Activated T-cell treated with anti-CD3 and anti-CD28 coated beads, Interleukin-2, amount 50 U/mL, for 72 hours (primary cell): Measurements from ENCODE around the gene RYR1. TPM values are rescaled to one million over a fixed set of nuclear protein-coding genes. Genes with fewer than 3 reads are reported as not detected.
"Not testable (repeated sequence)": the region's sequence is repeated elsewhere in the genome, so short reads cannot be mapped to it uniquely, and the experiment has no call there.

Experiments used
- ATAC-seq, 2 donors: fragments of 150-1000 bp; cut with Tn5 transposase; replicated peaks in 1 of 2; 2 replicates each; pipeline ENCODE4 v1.10.0; 2021; ENCODE audit warnings: moderate library complexity in 2 of 2, mild to moderate bottlenecking in 1 of 2
- DNase-seq, 2 donors: peaks; one replicate each; pipeline ENCODE4 v3.0.0; 2021 to 2022; ENCODE audit warnings: mixed read lengths in 1 of 2
- H3K27ac Mint-ChIP-seq: one replicate; pipeline ENCODE4 v1.8.0; 2022; ENCODE audit warnings: mild to moderate bottlenecking, moderate library complexity, mixed read lengths
- H3K27me3 Mint-ChIP-seq: one replicate; pipeline ENCODE4 v1.8.0; 2022; ENCODE audit warnings: low read depth, mixed read lengths
- H3K36me3 Mint-ChIP-seq, 2 donors: one replicate each; pipeline ENCODE4 v1.8.0; 2022; ENCODE audit warnings: mixed read lengths in 2 of 2, mild to moderate bottlenecking in 1 of 2; ENCODE audit not compliant: insufficient read depth in 2 of 2
- H3K4me1 Mint-ChIP-seq: one replicate; pipeline ENCODE4 v1.8.0; 2022; ENCODE audit warnings: low read depth, mixed read lengths
- H3K4me3 Mint-ChIP-seq, 2 donors: one replicate each; pipeline ENCODE4 v1.8.0; 2022; ENCODE audit warnings: mild to moderate bottlenecking in 2 of 2, mixed read lengths in 2 of 2, moderate library complexity in 2 of 2
- H3K9me3 Mint-ChIP-seq, 2 donors: one replicate each; pipeline ENCODE4 v1.8.0; 2022; ENCODE audit warnings: mixed read lengths in 2 of 2
- total RNA-seq, 2 donors: library from RNA; stranded (reverse); gene quantifications; one replicate each; pipeline ENCODE4 v1.2.3, GENCODE V29; 2022

The RYR1 gene
- total RNA-seq, 2 donors from 2014 or later = 3.3 to 5.3 TPM

DNA sequence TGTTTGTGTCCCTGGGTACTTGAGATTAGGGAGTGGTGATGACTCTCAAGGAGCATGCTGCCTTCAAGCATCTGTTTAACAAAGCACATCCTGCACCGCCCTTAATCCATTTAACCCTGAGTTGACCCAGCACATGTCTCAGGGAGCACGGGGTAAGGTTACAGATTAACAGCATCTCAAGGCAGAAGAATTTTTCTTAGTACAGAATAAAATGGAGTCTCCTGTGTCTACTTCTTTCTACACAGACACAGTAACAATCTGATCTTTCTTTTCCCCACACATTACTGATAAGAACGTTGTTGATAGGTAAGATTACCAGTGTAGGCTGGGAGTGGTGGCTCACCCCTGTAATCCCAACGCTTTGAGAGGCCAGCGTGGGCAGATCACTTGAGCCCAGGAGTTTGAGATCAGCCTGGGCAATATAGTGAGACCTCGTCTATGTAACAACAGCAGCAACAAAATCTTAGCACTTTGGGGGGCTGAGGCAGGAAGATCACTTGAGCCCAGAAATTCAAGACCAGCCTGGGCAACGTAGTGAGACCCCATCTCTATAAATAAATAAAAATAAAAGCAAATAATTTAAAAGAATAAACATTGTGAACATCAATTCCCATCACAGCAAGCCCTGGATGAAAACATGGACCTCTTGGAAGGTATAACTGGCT lies 198.5 kb downstream of the RYR1 start:
- not testable (repeated sequence) for H3K9me3 Mint-ChIP-seq, H3K4me3 Mint-ChIP-seq, H3K27ac Mint-ChIP-seq, H3K27me3 Mint-ChIP-seq, ATAC-seq, DNase-seq
- Mint-ChIP-seq H3K4me1 (peaks cover 22% of the 10 kb centered on the region), H3K36me3 (peaks cover 15 to 23% of the 10 kb centered on the region in 2 donors)

DNA sequence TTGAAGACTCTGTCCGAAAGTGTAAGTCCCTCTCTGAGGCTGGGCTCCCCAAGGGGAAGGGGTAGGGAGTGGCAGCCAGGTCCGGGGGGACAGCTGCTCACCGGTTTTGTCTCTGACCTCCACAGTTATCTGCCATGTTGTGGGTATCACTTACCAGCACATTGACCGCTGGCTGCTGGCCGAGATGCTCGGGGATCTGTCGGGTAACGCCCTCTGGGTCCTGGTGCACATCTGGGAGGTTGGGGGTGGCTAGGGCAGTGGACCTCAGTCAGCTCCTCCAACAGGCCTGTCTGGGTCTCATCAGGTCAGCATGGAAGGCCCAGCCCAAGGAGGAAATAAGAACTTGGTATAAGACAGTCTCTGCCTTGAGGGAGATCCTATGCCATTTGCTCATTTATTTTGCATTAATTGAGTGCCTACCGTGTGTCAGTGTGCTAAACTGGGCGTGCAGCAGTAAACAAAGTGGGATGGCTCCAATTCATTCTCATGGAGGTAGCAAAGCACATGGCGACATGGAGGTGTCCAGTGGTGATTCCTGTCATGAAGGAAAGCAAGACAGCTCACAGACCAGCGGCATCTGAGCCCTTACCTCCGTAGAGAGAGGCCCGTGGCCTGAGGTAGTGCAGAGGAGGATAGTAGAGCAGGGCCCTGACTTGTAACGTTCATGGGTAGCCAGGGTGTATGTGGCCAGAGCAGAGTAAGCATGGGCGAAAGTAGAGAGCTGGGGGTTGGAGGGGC lies 199.2 kb downstream of the RYR1 start:
- ATAC-seq = no peak
- no peak overlapping the region for H3K27ac Mint-ChIP-seq
- no peak overlapping the region for H3K4me3 Mint-ChIP-seq
- no peaks in the 10 kb centered on the region for H3K27me3 Mint-ChIP-seq
- no peak for DNase-seq
- peaks cover 28% of the 10 kb centered on the region for H3K4me1 Mint-ChIP-seq
- no peaks in the 10 kb centered on the region for H3K9me3 Mint-ChIP-seq
- peaks cover 13 to 22% of the 10 kb centered on the region in 2 donors for H3K36me3 Mint-ChIP-seq

DNA sequence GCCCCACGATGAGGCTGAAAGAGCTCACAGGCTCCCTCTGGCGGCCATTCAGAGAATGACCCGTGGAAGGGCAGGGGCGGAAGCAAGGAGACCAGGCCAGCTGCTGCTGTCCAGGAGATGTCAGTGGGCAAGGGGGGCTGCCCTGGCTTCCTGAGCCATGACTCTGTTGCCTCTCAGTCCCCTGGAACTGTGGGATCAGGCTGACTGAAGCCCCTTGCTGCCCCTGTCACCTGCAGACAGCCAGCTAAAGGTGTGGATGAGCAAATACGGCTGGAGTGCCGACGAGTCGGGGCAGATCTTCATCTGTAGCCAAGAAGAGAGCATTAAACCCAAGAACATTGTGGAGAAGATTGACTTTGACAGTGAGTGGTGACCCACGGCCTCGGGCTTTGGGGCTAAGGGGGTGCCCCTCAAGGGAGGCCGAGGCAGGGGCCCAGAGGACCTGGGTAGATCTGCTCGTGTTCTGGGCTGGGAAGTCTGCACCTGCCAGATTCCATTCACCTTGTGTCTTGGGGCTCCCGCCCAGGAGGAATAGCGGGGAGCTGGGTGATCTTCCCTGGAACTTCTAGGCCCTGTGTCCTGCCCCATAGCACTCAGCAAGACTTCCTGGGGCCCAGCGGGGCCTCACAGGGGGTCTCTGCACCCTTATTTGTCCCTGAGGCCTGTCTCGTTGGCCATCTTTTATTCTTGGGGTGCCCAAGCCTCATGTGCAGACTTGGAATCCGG lies 201.4 kb downstream of the RYR1 start:
- peak overlapping the region; percentile 51 to 52 for H3K4me3 Mint-ChIP-seq
- H3K9me3 Mint-ChIP-seq = no peaks in the 10 kb centered on the region

DNA sequence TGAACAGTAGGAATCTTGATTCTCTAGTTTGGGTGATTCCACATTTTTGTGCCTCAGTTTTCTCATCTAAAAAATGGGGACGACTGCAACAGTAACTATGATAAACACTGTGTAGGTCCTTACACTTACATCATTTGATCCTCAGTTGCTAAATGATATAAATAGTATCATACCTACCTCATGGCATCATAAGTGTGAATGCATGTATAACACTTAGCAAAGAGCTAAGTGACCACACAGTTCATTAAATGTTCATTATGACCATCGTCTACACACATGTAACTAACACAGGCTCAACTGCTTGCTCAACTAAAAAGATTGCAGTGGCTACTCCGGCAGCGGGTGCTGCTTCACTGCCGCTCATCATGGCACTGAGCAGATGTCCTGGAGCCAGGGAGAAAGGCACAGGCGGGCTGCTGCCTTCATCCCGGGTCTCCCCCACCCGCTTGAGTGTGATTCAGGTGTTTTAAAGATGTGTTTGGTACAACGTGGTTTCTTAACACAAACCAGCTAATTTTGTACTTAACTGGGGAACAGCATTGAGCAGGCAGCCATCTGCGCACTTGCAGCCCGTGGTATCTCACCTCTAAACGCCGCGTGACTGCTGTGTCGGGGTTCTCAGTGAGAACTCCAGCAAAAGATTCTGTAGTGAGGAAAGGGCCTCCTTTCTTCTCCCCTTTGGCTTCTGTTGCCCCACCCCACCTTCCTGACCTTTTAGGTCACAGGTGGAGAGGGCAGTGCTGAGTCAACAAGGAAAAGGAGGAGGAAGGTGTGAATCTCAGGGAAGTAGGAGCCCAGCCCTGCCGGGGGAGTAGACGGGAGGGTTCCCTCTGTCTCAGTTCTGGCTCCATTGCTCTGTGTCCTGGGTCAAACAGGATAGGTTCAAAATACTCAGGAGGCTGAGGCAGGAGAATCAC lies 202.2 kb downstream of the RYR1 start:
- Mint-ChIP-seq H3K27me3 (no peaks in the 10 kb centered on the region), H3K36me3 (peaks cover 11 to 18% of the 10 kb centered on the region in 2 donors), H3K27ac (peak overlapping the region; percentile 16), H3K4me3 (peak overlapping the region in 1 of 2 donors; percentile 10), H3K4me1 (peaks cover 28% of the 10 kb centered on the region), H3K9me3 (no peaks in the 10 kb centered on the region)
- ATAC-seq (no peak), DNase-seq (no peak)

More for the DNA sequence above, 201.4 kb downstream of the RYR1 start:
- ATAC-seq = no peak
- Mint-ChIP-seq H3K4me1 (peaks cover 28% of the 10 kb centered on the region), H3K27ac (peak overlapping the region; percentile 94), H3K36me3 (peaks cover 11 to 19% of the 10 kb centered on the region in 2 donors), H3K27me3 (no peaks in the 10 kb centered on the region)
- peak; percentile 72 to 83 for DNase-seq

Other genes with a start within 250 kb of the RYR1 start
- under 1 TPM; 0.65 to 0.99 TPM for gene DPF1, start 209.5 kb upstream of the RYR1 start, total RNA-seq
- 1 to 10 TPM; 1.7 to 3.8 TPM for gene PPP1R14A, start 177.3 kb upstream of the RYR1 start, total RNA-seq
- gene SPINT2, start 169.1 kb upstream of the RYR1 start, total RNA-seq = 100 to 1,000 TPM in 1 of 2 donors, 10 to 100 TPM in 1; 89.1 to 115 TPM
- not detected for gene C19orf33, start 129.4 kb upstream of the RYR1 start, total RNA-seq
- gene YIF1B, start 117.7 kb upstream of the RYR1 start, total RNA-seq = 10 to 100 TPM; 70.3 TPM
- gene KCNK6, start 113.8 kb upstream of the RYR1 start, total RNA-seq = 10 to 100 TPM; 10.2 to 10.3 TPM
- gene CATSPERG, start 97.9 kb upstream of the RYR1 start, total RNA-seq = 1 to 10 TPM; 6.4 to 6.7 TPM
- 100 to 1,000 TPM; 136 to 168 TPM for gene PSMD8, start 59.1 kb upstream of the RYR1 start, total RNA-seq
- 1 to 10 TPM in 1 of 2 donors, under 1 TPM in 1; 0.43 to 1.4 TPM for gene GGN, start 45.7 kb upstream of the RYR1 start, total RNA-seq
- 1 to 10 TPM; 1.7 to 4.2 TPM for gene SPRED3, start 45.0 kb upstream of the RYR1 start, total RNA-seq
- gene FAM98C, start 30.6 kb upstream of the RYR1 start, total RNA-seq = 10 to 100 TPM; 41.0 to 45.1 TPM
- gene RASGRP4, start 7.5 kb upstream of the RYR1 start, total RNA-seq = 10 to 100 TPM; 10.1 to 11.3 TPM
- gene MAP4K1, start 184.3 kb downstream of the RYR1 start, total RNA-seq = 100 to 1,000 TPM; 261 to 262 TPM
- 100 to 1,000 TPM; 219 to 237 TPM for gene EIF3K, start 185.5 kb downstream of the RYR1 start, total RNA-seq
- gene ACTN4, start 214.0 kb downstream of the RYR1 start, total RNA-seq = 100 to 1,000 TPM; 200 to 227 TPM